Smooth muscle cell (in vitro differentiated cells): Measurements from ENCODE around the gene BLM. TPM values are rescaled to one million over a fixed set of nuclear protein-coding genes. Genes with fewer than 3 reads are reported as not detected.
A peak's percentile ranks its signal among the peaks of the same experiment; 100 is the strongest.

Experiments
- DNase-seq: peaks from one replicate; lab custom pipeline; 2025; ENCODE audit not compliant: unreplicated experiment; lab: John Stamatoyannopoulos, UW
- H2AFZ ChIP-seq: fragments of 200-600 bp; sonication (generic); 2 replicates; pipeline ENCODE4 v1.6.0; 2016; ENCODE audit warnings: antibody characterized with exemption, low read depth, mild to moderate bottlenecking
- H3F3A ChIP-seq: fragments of 200-600 bp; sonication (generic); 2 replicates; pipeline ENCODE4 v1.6.0; 2017; ENCODE audit warnings: antibody characterized with exemption, low read depth
- H3K27ac ChIP-seq: fragments of 200-600 bp; sonication (generic); 2 replicates; pipeline ENCODE4 v1.5.1; 2016; ENCODE audit warnings: low read depth, mild to moderate bottlenecking
- H3K27me3 ChIP-seq: fragments of 200-600 bp; sonication (generic); 2 replicates; pipeline ENCODE4 v1.6.1; 2016; ENCODE audit warnings: low read depth, mild to moderate bottlenecking
- H3K36me3 ChIP-seq: fragments of 200-600 bp; sonication (generic); 2 replicates; pipeline ENCODE4 v1.5.1; 2016; ENCODE audit warnings: low read depth
- H3K4me1 ChIP-seq: fragments of 200-600 bp; sonication (generic); 2 replicates; pipeline ENCODE4 v1.5.1; 2016; ENCODE audit warnings: low read depth
- H3K4me2 ChIP-seq: fragments of 200-600 bp; sonication (generic); 2 replicates; pipeline ENCODE4 v1.6.0; 2016; ENCODE audit warnings: mild to moderate bottlenecking
- H3K4me3 ChIP-seq: fragments of 200-600 bp; sonication (generic); 2 replicates; pipeline ENCODE4 v1.5.1; 2016; ENCODE audit warnings: mild to moderate bottlenecking
- H3K79me2 ChIP-seq: fragments of 200-600 bp; sonication (generic); 2 replicates; pipeline ENCODE4 v1.6.0; 2016; ENCODE audit warnings: low read depth, mild to moderate bottlenecking
- H3K9ac ChIP-seq: fragments of 200-600 bp; sonication (generic); 2 replicates; pipeline ENCODE4 v1.6.0; 2016; ENCODE audit warnings: low read depth
- H3K9me3 ChIP-seq: fragments of 200-600 bp; sonication (generic); replicated peaks from 2 replicates; pipeline ENCODE4 v1.5.1; 2016; ENCODE audit warnings: low read depth
- H4K20me1 ChIP-seq: fragments of 200-600 bp; sonication (generic); 2 replicates; pipeline ENCODE4 v1.6.0; 2016; ENCODE audit warnings: low read depth
- WGBS: methylation state at CpG from one replicate; pipeline ENCODE4 v1.1.7; 2016; ENCODE audit warnings: low lambda C conversion rate; 5-methylcytosine and 5-hydroxymethylcytosine counted together
- polyA plus RNA-seq: library from polyadenylated mRNA; unstranded; fragments of >200 nt; fragmentation: Nextera tagmentation; extraction: Ambion mirVana; gene quantifications from 2 replicates; pipeline ENCODE4 v1.2.1, GENCODE V29; 2016
- total RNA-seq: library from RNA; depleted of rRNA; stranded (reverse); fragments of >200 nt; gene quantifications from 2 replicates; pipeline ENCODE4 v1.2.3, GENCODE V29; 2014
- TF ChIP-seq, protein P1 (sequence below): fragments of 200-600 bp; sonication (generic); IDR thresholded peaks from 2 replicates; pipeline ENCODE4 v1.5.1; 2017; ENCODE audit warnings: borderline replicate concordance, mild to moderate bottlenecking, antibody characterized with exemption; ENCODE audit not compliant: insufficient read depth, poor library complexity, severe bottlenecking

BLM gene
- total and polyA plus RNA-seq, 2 experiments from 2014 or later: 3.1 to 4.9 TPM

DNA sequence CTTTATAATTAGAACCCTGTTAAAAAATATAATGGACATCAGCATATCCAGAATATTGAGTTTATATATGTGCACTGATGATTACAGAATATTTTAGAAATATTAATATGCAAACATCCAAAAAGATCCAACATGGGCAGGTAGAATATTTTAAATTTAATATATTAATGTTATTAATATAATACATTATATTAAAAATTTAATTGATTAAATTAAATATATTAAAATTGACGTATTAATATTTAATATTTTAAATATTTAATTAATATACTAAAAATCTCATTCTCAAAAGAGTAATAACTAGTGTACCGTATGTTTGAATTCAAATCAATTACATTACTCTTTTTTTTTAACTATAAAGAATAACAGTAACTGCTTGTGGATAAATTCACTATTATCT, 77.4 kb downstream of the BLM start:
- H3K4me1 ChIP-seq: no peaks in the 10 kb centered on the region
- no peak overlapping the region for H2AFZ ChIP-seq
- no peaks in the 10 kb centered on the region for H3K79me2 ChIP-seq
- no peak overlapping the region for H3K4me2 ChIP-seq
- H3F3A ChIP-seq: peaks cover under 1% of the 10 kb centered on the region
- 74% methylated on average over 2 of the region's 2 CpGs for WGBS
- TF ChIP-seq, protein P1, sequence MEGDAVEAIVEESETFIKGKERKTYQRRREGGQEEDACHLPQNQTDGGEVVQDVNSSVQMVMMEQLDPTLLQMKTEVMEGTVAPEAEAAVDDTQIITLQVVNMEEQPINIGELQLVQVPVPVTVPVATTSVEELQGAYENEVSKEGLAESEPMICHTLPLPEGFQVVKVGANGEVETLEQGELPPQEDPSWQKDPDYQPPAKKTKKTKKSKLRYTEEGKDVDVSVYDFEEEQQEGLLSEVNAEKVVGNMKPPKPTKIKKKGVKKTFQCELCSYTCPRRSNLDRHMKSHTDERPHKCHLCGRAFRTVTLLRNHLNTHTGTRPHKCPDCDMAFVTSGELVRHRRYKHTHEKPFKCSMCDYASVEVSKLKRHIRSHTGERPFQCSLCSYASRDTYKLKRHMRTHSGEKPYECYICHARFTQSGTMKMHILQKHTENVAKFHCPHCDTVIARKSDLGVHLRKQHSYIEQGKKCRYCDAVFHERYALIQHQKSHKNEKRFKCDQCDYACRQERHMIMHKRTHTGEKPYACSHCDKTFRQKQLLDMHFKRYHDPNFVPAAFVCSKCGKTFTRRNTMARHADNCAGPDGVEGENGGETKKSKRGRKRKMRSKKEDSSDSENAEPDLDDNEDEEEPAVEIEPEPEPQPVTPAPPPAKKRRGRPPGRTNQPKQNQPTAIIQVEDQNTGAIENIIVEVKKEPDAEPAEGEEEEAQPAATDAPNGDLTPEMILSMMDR: no peak
- no peak overlapping the region for H3K27ac ChIP-seq
- no peaks in the 10 kb centered on the region for H3K9me3 ChIP-seq
- no peaks in the 10 kb centered on the region for H3K36me3 ChIP-seq
- no peak overlapping the region for H3K9ac ChIP-seq
- no peaks in the 10 kb centered on the region for H3K27me3 ChIP-seq
- H4K20me1 ChIP-seq: no peaks in the 10 kb centered on the region
- DNase-seq: no peak
- H3K4me3 ChIP-seq: no peak overlapping the region

DNA sequence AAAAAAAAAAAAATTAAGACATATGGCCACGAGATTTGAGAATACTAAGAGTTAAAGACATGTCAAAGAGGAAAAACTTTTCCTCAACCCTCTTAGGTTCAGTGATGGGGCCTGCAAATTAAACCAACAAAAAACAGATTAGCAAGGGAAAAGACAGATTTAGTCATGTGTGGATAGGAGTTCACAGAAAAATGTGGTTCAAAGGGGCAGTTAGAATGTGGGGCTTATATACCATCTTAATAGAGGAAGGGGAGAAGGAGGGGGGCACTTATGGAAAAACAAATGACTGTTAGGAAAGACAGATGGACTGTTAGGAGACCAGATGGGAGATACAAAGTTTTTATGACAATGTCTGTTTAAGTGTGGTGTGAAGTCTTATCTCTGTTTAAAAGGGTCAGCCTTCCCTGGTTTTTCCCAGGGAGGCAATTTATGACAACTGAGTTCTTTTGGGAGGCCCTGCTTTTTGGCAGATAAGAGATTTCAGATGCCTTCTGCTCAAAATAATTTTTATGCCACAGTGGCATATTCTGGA, 82.6 kb downstream of the BLM start:
- H3K4me3 ChIP-seq: no peak overlapping the region
- 27% methylated on average over 1 of the region's 1 CpG for WGBS

GRCh38 chr15:90801803-90802202, 84.7 kb downstream of the BLM start:
- Histone ChIP-seq H3K9ac (no peak overlapping the region), H3K79me2 (no peaks in the 10 kb centered on the region), H2AFZ (no peak overlapping the region), H3K4me2 (no peak overlapping the region), H3K4me1 (no peaks in the 10 kb centered on the region), H3K9me3 (no peaks in the 10 kb centered on the region), H3F3A (peaks cover 9% of the 10 kb centered on the region), H4K20me1 (no peaks in the 10 kb centered on the region), H3K4me3 (no peak overlapping the region), H3K27ac (no peak overlapping the region), H3K36me3 (no peaks in the 10 kb centered on the region), H3K27me3 (no peaks in the 10 kb centered on the region)
- TF ChIP-seq, protein P1: no peak
- no peak for DNase-seq
- WGBS: 88% methylated on average over 8 of the region's 8 CpGs

More for the DNA sequence above, 82.6 kb downstream of the BLM start:
- H3K9ac ChIP-seq: no peak overlapping the region
- no peaks in the 10 kb centered on the region for H4K20me1 ChIP-seq
- H3K36me3 ChIP-seq: no peaks in the 10 kb centered on the region
- DNase-seq: no peak
- no peaks in the 10 kb centered on the region for H3K27me3 ChIP-seq
- H3K4me2 ChIP-seq: no peak overlapping the region
- no peaks in the 10 kb centered on the region for H3K9me3 ChIP-seq
- H3K27ac ChIP-seq: no peak overlapping the region
- no peak overlapping the region for H2AFZ ChIP-seq
- H3K4me1 ChIP-seq: no peaks in the 10 kb centered on the region
- H3F3A ChIP-seq: peaks cover 5% of the 10 kb centered on the region
- TF ChIP-seq, protein P1: no peak
- H3K79me2 ChIP-seq: no peaks in the 10 kb centered on the region

- Histone ChIP-seq H3K79me2 (no peaks in the 10 kb centered on the region), H3K36me3 (no peaks in the 10 kb centered on the region), H3F3A (peaks cover 20% of the 10 kb centered on the region), H3K27me3 (no peaks in the 10 kb centered on the region), H3K4me1 (no peaks in the 10 kb centered on the region), H3K9me3 (no peaks in the 10 kb centered on the region), H4K20me1 (no peaks in the 10 kb centered on the region), H3K4me2 (peak overlapping the region; percentile 71), H3K4me3 (no peak overlapping the region), H2AFZ (no peak overlapping the region), H3K27ac (peak overlapping the region; percentile 82), H3K9ac (peak overlapping the region; percentile 24)
- DNase-seq: no peak
- WGBS: 47% methylated on average over 8 of the region's 8 CpGs
- TF ChIP-seq, protein P1: no peak
Measured at GRCh38 chr15:90807074-90807785, 90.1 kb downstream of the BLM start.
